GM18502 (cell line): ENCODE results near the gene CD93.

Experiments used
- ATAC-seq: cut with Tn5 transposase; IDR thresholded peaks from one replicate; pipeline ENCODE4 v1.9.1; 2021; ENCODE audit warnings: mild to moderate bottlenecking; ENCODE audit not compliant: unreplicated experiment, poor library complexity

CD93 gene

GRCh38 chr20:23101696-23102406, 15.7 kb upstream of the CD93 start:
- no peak for ATAC-seq

GRCh38 chr20:23100720-23101107, 14.6 kb upstream of the CD93 start:
- ATAC-seq, result no peak

GRCh38 chr20:23099791-23100719, 13.9 kb upstream of the CD93 start:
- ATAC-seq, result no peak

GRCh38 chr20:23097636-23098580, 11.8 kb upstream of the CD93 start:
- ATAC-seq, result no peak

GRCh38 chr20:23096986-23097520, 10.9 kb upstream of the CD93 start:
- ATAC-seq, result no peak

GRCh38 chr20:23096097-23096496, 10.0 kb upstream of the CD93 start:
- no peak for ATAC-seq

- no peak for ATAC-seq
These were observed 9.4 kb upstream of the CD93 start for GRCh38 chr20:23095499-23095898.

- no peak for ATAC-seq
These were observed 8.8 kb upstream of the CD93 start for GRCh38 chr20:23094927-23095326.

GRCh38 chr20:23094213-23094896, 8.2 kb upstream of the CD93 start:
- ATAC-seq, result no peak

GRCh38 chr20:23093613-23094012, 7.5 kb upstream of the CD93 start:
- ATAC-seq, result no peak

GRCh38 chr20:23092861-23093495, 6.9 kb upstream of the CD93 start:
- ATAC-seq, result no peak

- ATAC-seq, result no peak
These were observed 6.2 kb upstream of the CD93 start for GRCh38 chr20:23092384-23092756.

GRCh38 chr20:23091721-23092383, 5.7 kb upstream of the CD93 start:
- ATAC-seq, result no peak

GRCh38 chr20:23090878-23091277, 4.8 kb upstream of the CD93 start:
- no peak for ATAC-seq

- no peak for ATAC-seq
These were observed 4.0 kb upstream of the CD93 start for GRCh38 chr20:23090147-23090546.

GRCh38 chr20:23088866-23089265, 2.7 kb upstream of the CD93 start:
- ATAC-seq, result no peak

- no peak for ATAC-seq
These were observed 1.6 kb upstream of the CD93 start for GRCh38 chr20:23087587-23088251.

GRCh38 chr20:23086931-23087411, 847 bp upstream of the CD93 start:
- no peak for ATAC-seq
